Loucy (cell line): ENCODE data around the gene TNFSF13B.

Source experiments
- H2AFZ ChIP-seq: fragments of 200-600 bp; sonication (generic); 2 replicates; pipeline ENCODE4 v1.6.0; 2016; ENCODE audit warnings: antibody characterized with exemption, mild to moderate bottlenecking, low read length, moderate library complexity
- H3F3A ChIP-seq: fragments of 200-600 bp; 2 replicates; pipeline ENCODE4 v1.6.0; 2016; ENCODE audit warnings: antibody characterized with exemption, low read depth, mild to moderate bottlenecking
- H3K27me3 ChIP-seq: fragments of 200-600 bp; sonication (generic); 2 replicates; pipeline ENCODE4 v1.6.1; 2014; ENCODE audit warnings: low read length, mild to moderate bottlenecking; ENCODE audit not compliant: insufficient read depth, poor library complexity, severe bottlenecking
- H3K36me3 ChIP-seq: fragments of 200-600 bp; sonication (generic); 2 replicates; pipeline ENCODE4 v1.6.1; 2016; ENCODE audit warnings: low read length; ENCODE audit not compliant: insufficient read depth
- H3K4me1 ChIP-seq: fragments of 200-600 bp; sonication (generic); 2 replicates; pipeline ENCODE4 v1.5.1; 2014; ENCODE audit warnings: low read length, mild to moderate bottlenecking; ENCODE audit not compliant: insufficient read depth, poor library complexity, severe bottlenecking
- H3K4me2 ChIP-seq: fragments of 200-600 bp; sonication (generic); 2 replicates; pipeline ENCODE4 v1.6.0; 2014; ENCODE audit warnings: antibody characterized with exemption, low read length, low read depth, mild to moderate bottlenecking; ENCODE audit not compliant: poor library complexity, severe bottlenecking
- H3K4me3 ChIP-seq: fragments of 200-600 bp; sonication (generic); 2 replicates; pipeline ENCODE4 v1.5.1; 2014; ENCODE audit warnings: low read length, mild to moderate bottlenecking, mixed read lengths; ENCODE audit not compliant: poor library complexity, severe bottlenecking
- H3K79me2 ChIP-seq: fragments of 200-600 bp; sonication (generic); 2 replicates; pipeline ENCODE4 v1.6.1; 2014; ENCODE audit warnings: low read length; ENCODE audit not compliant: insufficient read depth
- H3K9ac ChIP-seq: fragments of 200-600 bp; sonication (generic); 2 replicates; pipeline ENCODE4 v1.6.0; 2014; ENCODE audit warnings: mild to moderate bottlenecking, low read depth, low read length, moderate library complexity; ENCODE audit not compliant: poor library complexity, severe bottlenecking
- H3K9me2 ChIP-seq: fragments of 200-600 bp; sonication (generic); replicated peaks from 2 replicates; pipeline ENCODE4 v1.6.1; 2016; ENCODE audit warnings: low read depth, low read length, mixed read lengths
- H3K9me3 ChIP-seq: fragments of 200-600 bp; sonication (generic); 2 replicates; pipeline ENCODE4 v1.6.1; 2014; ENCODE audit warnings: mild to moderate bottlenecking, antibody characterized with exemption, low read length, low read depth; ENCODE audit not compliant: insufficient read depth
- H4K20me1 ChIP-seq: fragments of 200-600 bp; sonication (generic); 2 replicates; pipeline ENCODE4 v1.6.0; 2014; ENCODE audit warnings: antibody characterized with exemption, low read length, mild to moderate bottlenecking; ENCODE audit not compliant: insufficient read depth, poor library complexity, severe bottlenecking
- EZH2phosphoT487 ChIP-seq: fragments of 200-600 bp; IDR thresholded peaks from 2 replicates; pipeline ENCODE4 v1.6.1; 2018; ENCODE audit warnings: antibody characterized with exemption, mild to moderate bottlenecking, moderate library complexity, borderline replicate concordance
- TF ChIP-seq, protein P1 (sequence below): fragments of 200-600 bp; sonication (generic); conservative IDR thresholded peaks from 2 replicates; pipeline ENCODE4 v1.5.1; 2014; ENCODE audit warnings: mild to moderate bottlenecking, antibody characterized with exemption, low read length

Gene TNFSF13B

GRCh38 chr13:108345016-108345415, 75.5 kb downstream of the TNFSF13B start:
- Histone ChIP-seq H3K27me3 (no peaks in the 10 kb centered on the region), H3K4me2 (no peak overlapping the region), H3K4me3 (no peak overlapping the region), H3F3A (no peaks in the 10 kb centered on the region), H3K9ac (no peak overlapping the region), H3K9me3 (no peaks in the 10 kb centered on the region), H4K20me1 (no peaks in the 10 kb centered on the region), H3K79me2 (no peaks in the 10 kb centered on the region), H3K36me3 (no peaks in the 10 kb centered on the region), H3K4me1 (no peaks in the 10 kb centered on the region), H3K9me2 (no peaks in the 10 kb centered on the region), H2AFZ (peak overlapping the region; percentile 40; the same call in 1 of the 2 replicates)
- TF ChIP-seq, protein P1, sequence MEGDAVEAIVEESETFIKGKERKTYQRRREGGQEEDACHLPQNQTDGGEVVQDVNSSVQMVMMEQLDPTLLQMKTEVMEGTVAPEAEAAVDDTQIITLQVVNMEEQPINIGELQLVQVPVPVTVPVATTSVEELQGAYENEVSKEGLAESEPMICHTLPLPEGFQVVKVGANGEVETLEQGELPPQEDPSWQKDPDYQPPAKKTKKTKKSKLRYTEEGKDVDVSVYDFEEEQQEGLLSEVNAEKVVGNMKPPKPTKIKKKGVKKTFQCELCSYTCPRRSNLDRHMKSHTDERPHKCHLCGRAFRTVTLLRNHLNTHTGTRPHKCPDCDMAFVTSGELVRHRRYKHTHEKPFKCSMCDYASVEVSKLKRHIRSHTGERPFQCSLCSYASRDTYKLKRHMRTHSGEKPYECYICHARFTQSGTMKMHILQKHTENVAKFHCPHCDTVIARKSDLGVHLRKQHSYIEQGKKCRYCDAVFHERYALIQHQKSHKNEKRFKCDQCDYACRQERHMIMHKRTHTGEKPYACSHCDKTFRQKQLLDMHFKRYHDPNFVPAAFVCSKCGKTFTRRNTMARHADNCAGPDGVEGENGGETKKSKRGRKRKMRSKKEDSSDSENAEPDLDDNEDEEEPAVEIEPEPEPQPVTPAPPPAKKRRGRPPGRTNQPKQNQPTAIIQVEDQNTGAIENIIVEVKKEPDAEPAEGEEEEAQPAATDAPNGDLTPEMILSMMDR: no peak
- no peak for TF ChIP-seq EZH2phosphoT487

DNA sequence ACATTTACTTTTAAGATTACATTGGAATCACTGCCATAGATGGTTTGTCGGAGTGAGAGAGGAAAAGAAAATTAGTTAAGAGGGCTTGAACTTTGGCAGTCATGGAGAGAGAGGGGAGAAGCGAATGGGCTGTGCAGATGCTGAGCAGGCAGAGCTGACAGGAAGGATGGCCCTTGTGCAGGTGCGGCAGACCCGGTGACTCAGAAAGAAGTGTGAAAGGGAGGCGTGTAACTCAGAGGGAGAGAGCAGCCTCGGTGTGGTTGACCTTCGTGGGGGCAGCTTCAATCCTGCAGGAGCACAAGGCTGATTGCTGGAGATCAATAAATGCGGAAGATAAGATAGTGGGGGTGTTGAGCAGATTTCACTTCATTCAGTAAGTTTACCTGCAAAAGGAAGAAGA, 76.9 kb downstream of the TNFSF13B start:
- Histone ChIP-seq H4K20me1 (no peaks in the 10 kb centered on the region), H3K4me2 (no peak overlapping the region)

DNA sequence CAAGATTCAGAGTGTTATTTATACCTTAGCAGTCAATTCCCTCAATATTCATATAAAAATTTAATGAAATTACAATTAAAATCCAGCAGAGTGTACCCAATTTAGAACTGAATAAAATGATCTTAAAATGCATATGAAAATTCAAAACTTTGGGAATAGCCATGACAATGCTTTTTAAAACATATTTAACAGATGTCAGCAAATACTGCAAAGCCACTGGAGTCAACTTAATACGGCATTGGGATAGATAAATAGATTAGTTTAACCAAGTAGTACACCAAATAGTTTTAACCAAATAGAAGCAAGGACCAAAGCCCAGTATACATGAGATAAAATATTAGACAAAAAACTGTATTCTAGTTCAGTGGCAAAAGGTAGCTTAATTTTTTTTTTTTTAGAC, 79.8 kb downstream of the TNFSF13B start:
- no peaks in the 10 kb centered on the region for H3K27me3 ChIP-seq
- H3K4me1 ChIP-seq: no peaks in the 10 kb centered on the region
- no peaks in the 10 kb centered on the region for H4K20me1 ChIP-seq
- H3K79me2 ChIP-seq: no peaks in the 10 kb centered on the region
- no peaks in the 10 kb centered on the region for H3K9me3 ChIP-seq
- TF ChIP-seq, protein P1: no peak
- no peak for TF ChIP-seq EZH2phosphoT487
- H3K9ac ChIP-seq: no peak overlapping the region
- no peak overlapping the region for H3K4me2 ChIP-seq
- H2AFZ ChIP-seq: no peak overlapping the region
- no peaks in the 10 kb centered on the region for H3K36me3 ChIP-seq
- H3K9me2 ChIP-seq: no peaks in the 10 kb centered on the region
- no peak overlapping the region for H3K4me3 ChIP-seq
- H3F3A ChIP-seq: no peaks in the 10 kb centered on the region

More for the DNA sequence above, 76.9 kb downstream of the TNFSF13B start:
- Histone ChIP-seq H3K79me2 (no peaks in the 10 kb centered on the region), H3F3A (no peaks in the 10 kb centered on the region), H3K4me1 (no peaks in the 10 kb centered on the region), H2AFZ (no peak overlapping the region), H3K36me3 (no peaks in the 10 kb centered on the region), H3K27me3 (no peaks in the 10 kb centered on the region), H3K9me2 (no peaks in the 10 kb centered on the region), H3K9ac (no peak overlapping the region), H3K4me3 (no peak overlapping the region), H3K9me3 (no peaks in the 10 kb centered on the region)
- TF ChIP-seq EZH2phosphoT487: no peak
- TF ChIP-seq, protein P1: no peak
